Smooth muscle cell (in vitro differentiated cells): Measurements from ENCODE around the gene GALNTL6. TPM values are rescaled to one million over a fixed set of nuclear protein-coding genes. Genes with fewer than 3 reads are reported as not detected.
A peak's percentile ranks its signal among the peaks of the same experiment; 100 is the strongest.

Source experiments
- DNase-seq: peaks from one replicate; lab custom pipeline; 2025; ENCODE audit not compliant: unreplicated experiment; lab: John Stamatoyannopoulos, UW
- H2AFZ ChIP-seq: fragments of 200-600 bp; sonication (generic); 2 replicates; pipeline ENCODE4 v1.6.0; 2016; ENCODE audit warnings: antibody characterized with exemption, low read depth, mild to moderate bottlenecking
- H3F3A ChIP-seq: fragments of 200-600 bp; sonication (generic); 2 replicates; pipeline ENCODE4 v1.6.0; 2017; ENCODE audit warnings: antibody characterized with exemption, low read depth
- H3K27ac ChIP-seq: fragments of 200-600 bp; sonication (generic); 2 replicates; pipeline ENCODE4 v1.5.1; 2016; ENCODE audit warnings: low read depth, mild to moderate bottlenecking
- H3K27me3 ChIP-seq: fragments of 200-600 bp; sonication (generic); 2 replicates; pipeline ENCODE4 v1.6.1; 2016; ENCODE audit warnings: low read depth, mild to moderate bottlenecking
- H3K36me3 ChIP-seq: fragments of 200-600 bp; sonication (generic); 2 replicates; pipeline ENCODE4 v1.5.1; 2016; ENCODE audit warnings: low read depth
- H3K4me1 ChIP-seq: fragments of 200-600 bp; sonication (generic); 2 replicates; pipeline ENCODE4 v1.5.1; 2016; ENCODE audit warnings: low read depth
- H3K4me2 ChIP-seq: fragments of 200-600 bp; sonication (generic); 2 replicates; pipeline ENCODE4 v1.6.0; 2016; ENCODE audit warnings: mild to moderate bottlenecking
- H3K4me3 ChIP-seq: fragments of 200-600 bp; sonication (generic); 2 replicates; pipeline ENCODE4 v1.5.1; 2016; ENCODE audit warnings: mild to moderate bottlenecking
- H3K79me2 ChIP-seq: fragments of 200-600 bp; sonication (generic); 2 replicates; pipeline ENCODE4 v1.6.0; 2016; ENCODE audit warnings: low read depth, mild to moderate bottlenecking
- H3K9ac ChIP-seq: fragments of 200-600 bp; sonication (generic); 2 replicates; pipeline ENCODE4 v1.6.0; 2016; ENCODE audit warnings: low read depth
- H3K9me3 ChIP-seq: fragments of 200-600 bp; sonication (generic); replicated peaks from 2 replicates; pipeline ENCODE4 v1.5.1; 2016; ENCODE audit warnings: low read depth
- H4K20me1 ChIP-seq: fragments of 200-600 bp; sonication (generic); 2 replicates; pipeline ENCODE4 v1.6.0; 2016; ENCODE audit warnings: low read depth
- WGBS: methylation state at CpG from one replicate; pipeline ENCODE4 v1.1.7; 2016; ENCODE audit warnings: low lambda C conversion rate; 5-methylcytosine and 5-hydroxymethylcytosine counted together
- polyA plus RNA-seq: library from polyadenylated mRNA; unstranded; fragments of >200 nt; fragmentation: Nextera tagmentation; extraction: Ambion mirVana; gene quantifications from 2 replicates; pipeline ENCODE4 v1.2.1, GENCODE V29; 2016
- total RNA-seq: library from RNA; depleted of rRNA; stranded (reverse); fragments of >200 nt; gene quantifications from 2 replicates; pipeline ENCODE4 v1.2.3, GENCODE V29; 2014
- TF ChIP-seq, protein P1 (sequence below): fragments of 200-600 bp; sonication (generic); IDR thresholded peaks from 2 replicates; pipeline ENCODE4 v1.5.1; 2017; ENCODE audit warnings: borderline replicate concordance, mild to moderate bottlenecking, antibody characterized with exemption; ENCODE audit not compliant: insufficient read depth, poor library complexity, severe bottlenecking

GALNTL6 gene
- total and polyA plus RNA-seq, 2 experiments from 2014 or later: 0.18 to 1.3 TPM

DNA sequence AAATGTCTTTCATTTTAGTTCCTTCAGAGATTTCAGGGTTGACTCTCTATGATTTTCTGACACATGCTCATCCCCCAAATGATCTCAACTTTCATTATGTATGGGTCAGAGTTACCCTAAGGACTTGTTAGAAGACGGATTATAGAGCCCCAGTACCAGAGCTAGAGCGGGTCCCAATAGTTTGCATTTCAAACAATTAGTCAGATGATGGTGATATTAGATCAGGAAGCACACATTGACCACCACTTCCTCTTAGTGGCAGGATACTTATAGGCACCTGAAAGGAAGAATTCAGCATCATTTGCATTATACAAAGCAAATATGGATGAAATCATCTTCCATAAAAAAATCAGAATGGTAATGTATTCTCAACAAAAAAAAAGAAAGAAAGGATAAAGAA lies 106.1 kb downstream of the GALNTL6 start:
- no peak overlapping the region for H2AFZ ChIP-seq
- no peak overlapping the region for H3K4me3 ChIP-seq
- WGBS: 78% methylated on average over 2 of the region's 2 CpGs
- no peaks in the 10 kb centered on the region for H3K36me3 ChIP-seq
- H3K9ac ChIP-seq: no peak overlapping the region
- H4K20me1 ChIP-seq: no peaks in the 10 kb centered on the region
- no peaks in the 10 kb centered on the region for H3F3A ChIP-seq
- no peak overlapping the region for H3K27ac ChIP-seq
- H3K9me3 ChIP-seq: no peaks in the 10 kb centered on the region
- no peaks in the 10 kb centered on the region for H3K27me3 ChIP-seq
- DNase-seq: no peak
- TF ChIP-seq, protein P1, sequence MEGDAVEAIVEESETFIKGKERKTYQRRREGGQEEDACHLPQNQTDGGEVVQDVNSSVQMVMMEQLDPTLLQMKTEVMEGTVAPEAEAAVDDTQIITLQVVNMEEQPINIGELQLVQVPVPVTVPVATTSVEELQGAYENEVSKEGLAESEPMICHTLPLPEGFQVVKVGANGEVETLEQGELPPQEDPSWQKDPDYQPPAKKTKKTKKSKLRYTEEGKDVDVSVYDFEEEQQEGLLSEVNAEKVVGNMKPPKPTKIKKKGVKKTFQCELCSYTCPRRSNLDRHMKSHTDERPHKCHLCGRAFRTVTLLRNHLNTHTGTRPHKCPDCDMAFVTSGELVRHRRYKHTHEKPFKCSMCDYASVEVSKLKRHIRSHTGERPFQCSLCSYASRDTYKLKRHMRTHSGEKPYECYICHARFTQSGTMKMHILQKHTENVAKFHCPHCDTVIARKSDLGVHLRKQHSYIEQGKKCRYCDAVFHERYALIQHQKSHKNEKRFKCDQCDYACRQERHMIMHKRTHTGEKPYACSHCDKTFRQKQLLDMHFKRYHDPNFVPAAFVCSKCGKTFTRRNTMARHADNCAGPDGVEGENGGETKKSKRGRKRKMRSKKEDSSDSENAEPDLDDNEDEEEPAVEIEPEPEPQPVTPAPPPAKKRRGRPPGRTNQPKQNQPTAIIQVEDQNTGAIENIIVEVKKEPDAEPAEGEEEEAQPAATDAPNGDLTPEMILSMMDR: no peak
- no peak overlapping the region for H3K4me2 ChIP-seq
- no peaks in the 10 kb centered on the region for H3K79me2 ChIP-seq
- H3K4me1 ChIP-seq: no peaks in the 10 kb centered on the region

DNA sequence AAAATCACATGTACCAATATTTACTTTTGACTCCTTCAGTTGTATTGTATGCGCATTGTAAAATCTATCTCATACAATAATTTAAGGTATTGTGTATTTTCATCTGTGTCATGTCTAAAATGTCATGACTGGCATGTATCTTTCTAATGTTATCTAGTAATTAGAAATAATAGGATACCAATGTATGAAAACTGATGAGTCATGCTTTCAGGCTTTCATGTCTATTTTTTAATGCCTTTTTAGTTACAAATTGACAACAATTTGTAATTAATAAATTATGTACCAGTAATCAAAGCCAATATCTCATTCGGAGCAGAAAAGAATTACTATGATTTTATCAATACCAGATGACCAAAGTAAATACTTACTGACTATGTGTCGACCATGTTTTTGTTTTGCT lies 107.7 kb downstream of the GALNTL6 start:
- no peak for DNase-seq
- H4K20me1 ChIP-seq: no peaks in the 10 kb centered on the region
- 91% methylated on average over 3 of the region's 3 CpGs for WGBS

DNA sequence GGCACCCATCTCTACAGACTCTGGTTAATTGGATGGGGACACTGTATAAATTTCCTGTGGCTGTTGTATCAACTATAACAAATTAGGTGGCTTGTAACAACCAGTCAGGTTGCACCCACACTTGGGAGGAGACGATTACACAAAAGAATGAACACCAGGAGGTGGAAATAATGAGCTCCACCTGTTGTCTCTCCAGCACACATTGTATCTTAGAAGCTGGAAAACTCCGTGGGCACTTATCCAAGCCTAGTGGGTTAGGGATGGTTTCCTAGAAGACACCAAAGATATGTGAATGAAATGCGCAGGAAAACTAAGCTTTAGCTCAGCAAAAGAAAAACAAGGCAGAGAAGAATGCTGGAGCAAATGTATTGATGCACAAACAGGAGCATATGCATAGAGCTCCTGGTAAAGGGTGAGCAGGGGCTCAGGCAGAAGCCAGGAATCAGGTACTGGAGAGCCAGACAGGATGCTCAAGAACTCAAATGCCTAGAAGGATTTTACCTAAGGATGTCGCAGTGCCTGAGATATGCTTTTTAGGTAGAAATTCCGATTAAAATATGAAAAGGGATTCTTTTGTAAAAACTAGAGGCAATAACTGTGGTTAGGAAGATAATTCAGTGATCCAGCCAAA lies 111.7 kb downstream of the GALNTL6 start:
- Histone ChIP-seq H3K36me3 (no peaks in the 10 kb centered on the region), H3K79me2 (no peaks in the 10 kb centered on the region), H2AFZ (no peak overlapping the region), H3K27me3 (no peaks in the 10 kb centered on the region), H3K4me2 (no peak overlapping the region), H3K27ac (no peak overlapping the region), H3K9ac (no peak overlapping the region), H3F3A (no peaks in the 10 kb centered on the region), H3K4me3 (no peak overlapping the region), H3K4me1 (no peaks in the 10 kb centered on the region), H3K9me3 (no peaks in the 10 kb centered on the region), H4K20me1 (no peaks in the 10 kb centered on the region)
- WGBS: 80% methylated on average over 5 of the region's 5 CpGs
- TF ChIP-seq, protein P1: no peak
- no peak for DNase-seq

More for the DNA sequence above, 107.7 kb downstream of the GALNTL6 start:
- Histone ChIP-seq H3K36me3 (no peaks in the 10 kb centered on the region), H3K9me3 (no peaks in the 10 kb centered on the region), H3K27me3 (no peaks in the 10 kb centered on the region), H3K4me1 (no peaks in the 10 kb centered on the region), H2AFZ (no peak overlapping the region), H3K4me2 (no peak overlapping the region), H3K27ac (no peak overlapping the region), H3K79me2 (no peaks in the 10 kb centered on the region), H3F3A (no peaks in the 10 kb centered on the region), H3K9ac (no peak overlapping the region), H3K4me3 (no peak overlapping the region)
- TF ChIP-seq, protein P1: no peak

DNA sequence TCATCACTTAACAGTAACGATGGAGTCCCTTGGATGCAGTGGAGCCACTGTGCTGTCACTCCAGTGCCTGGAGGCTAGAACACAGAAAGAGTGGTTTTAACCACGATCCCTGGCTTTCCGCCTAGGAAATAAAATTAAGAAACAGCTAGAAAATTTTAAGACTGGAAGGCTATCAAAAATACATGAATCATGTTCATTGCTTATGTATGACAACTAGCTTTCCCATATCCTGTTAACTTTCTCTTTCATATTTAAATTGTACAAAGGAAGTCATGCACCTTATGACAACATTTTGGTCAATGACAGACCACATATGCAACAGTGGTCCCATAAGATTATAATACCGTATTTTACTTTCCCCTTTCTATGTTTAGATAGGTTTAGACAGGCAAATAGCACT lies 115.1 kb downstream of the GALNTL6 start:
- no peak overlapping the region for H3K27ac ChIP-seq
- 90% methylated on average over 4 of the region's 4 CpGs for WGBS
- TF ChIP-seq, protein P1: no peak
- no peak overlapping the region for H3K4me2 ChIP-seq
- no peaks in the 10 kb centered on the region for H3F3A ChIP-seq
- H3K9me3 ChIP-seq: no peaks in the 10 kb centered on the region
- H3K4me3 ChIP-seq: no peak overlapping the region
- no peaks in the 10 kb centered on the region for H3K27me3 ChIP-seq
- H3K9ac ChIP-seq: no peak overlapping the region
- H2AFZ ChIP-seq: peak overlapping the region; percentile 18
- H3K79me2 ChIP-seq: no peaks in the 10 kb centered on the region
- no peaks in the 10 kb centered on the region for H3K36me3 ChIP-seq
- no peak for DNase-seq
- no peaks in the 10 kb centered on the region for H4K20me1 ChIP-seq
- H3K4me1 ChIP-seq: no peaks in the 10 kb centered on the region
